Measurements from ENCODE around the gene GTPBP3.

Gene GTPBP3

GRCh38 chr19:17325133-17325532, 12.2 kb upstream of the GTPBP3 start:
- TF ChIP-seq CTCF (IDR thresholded peaks at IDR 0.05; ENCODE audit: low read depth, low read length), result no peak

GRCh38 chr19:17325881-17326594, 11.3 kb upstream of the GTPBP3 start:
- no peak for TF ChIP-seq CTCF (IDR thresholded peaks at IDR 0.05; ENCODE audit: low read depth, low read length)
- H3K4me3 ChIP-seq (ENCODE audit: low read depth, low read length), result no peak overlapping the region

More at GRCh38 chr19:17325133-17325532, 12.2 kb upstream of the GTPBP3 start:
- no peak overlapping the region for H3K4me3 ChIP-seq (ENCODE audit: low read depth, low read length)

GRCh38 chr19:17326595-17326966, 10.8 kb upstream of the GTPBP3 start:
- TF ChIP-seq CTCF (IDR thresholded peaks at IDR 0.05; ENCODE audit: low read depth, low read length), result no peak
- no peak overlapping the region for H3K4me3 ChIP-seq (ENCODE audit: low read depth, low read length)

GRCh38 chr19:17327068-17327653, 10.2 kb upstream of the GTPBP3 start:
- no peak for TF ChIP-seq CTCF (IDR thresholded peaks at IDR 0.05; ENCODE audit: low read depth, low read length)
- H3K4me3 ChIP-seq (ENCODE audit: low read depth, low read length), result no peak overlapping the region

- H3K4me3 ChIP-seq (ENCODE audit: low read depth, low read length), result no peak overlapping the region
- TF ChIP-seq CTCF (IDR thresholded peaks at IDR 0.05; ENCODE audit: low read depth, low read length), result no peak
Measured at GRCh38 chr19:17327654-17328516, 9.5 kb upstream of the GTPBP3 start.

- no peak overlapping the region for H3K4me3 ChIP-seq (ENCODE audit: low read depth, low read length)
- no peak for TF ChIP-seq CTCF (IDR thresholded peaks at IDR 0.05; ENCODE audit: low read depth, low read length)
Measured at GRCh38 chr19:17328517-17329365, 8.6 kb upstream of the GTPBP3 start.

Data from WI38 (cell line).